ENCODE data around the gene WBP1L. TPM values are rescaled to one million over a fixed set of nuclear protein-coding genes. Genes with fewer than 3 reads are reported as not detected.
A peak's percentile ranks its signal among the peaks of the same experiment; 100 is the strongest.

The WBP1L gene
- total and polyA plus RNA-seq, 8 donors, result 15.1 to 140 (median 30.5) TPM

DNA sequence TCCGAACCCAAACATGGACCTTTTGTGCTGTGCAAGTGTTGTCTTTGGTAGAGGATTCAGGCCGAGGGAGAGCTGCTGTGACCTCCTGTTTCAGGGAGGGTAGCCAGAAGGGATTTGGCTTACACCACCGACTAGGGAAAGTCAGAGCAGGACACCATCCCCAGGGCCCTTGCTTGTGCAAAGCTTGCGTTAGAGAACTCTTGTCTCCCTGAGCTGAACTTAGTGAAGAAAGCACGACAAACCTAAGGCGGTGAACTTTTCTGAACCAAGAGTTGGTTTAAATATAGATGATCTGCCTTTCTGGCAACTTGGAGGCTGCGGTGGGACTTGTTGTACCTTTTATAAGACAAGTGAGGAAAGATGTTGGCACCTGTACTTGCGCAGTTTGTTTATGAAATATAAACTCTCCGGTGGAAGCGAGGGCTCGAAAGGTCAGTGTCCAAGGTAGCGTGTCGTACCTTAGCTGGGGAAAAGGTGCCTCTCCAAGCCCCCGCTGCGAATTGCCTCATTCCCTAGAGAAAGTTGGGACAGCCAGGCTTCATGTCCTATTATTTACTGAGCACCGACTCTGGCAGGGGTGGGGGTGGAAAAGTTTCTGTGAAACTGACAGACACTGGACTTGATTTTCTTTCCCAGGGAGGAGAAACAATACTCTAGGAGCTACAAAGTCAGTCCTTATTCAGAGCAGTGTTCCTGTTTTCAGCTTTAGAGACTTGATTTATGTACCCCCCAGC, 31.6 kb downstream of the WBP1L start:
- H3K4me1 ChIP-seq, result peaks cover 61 to 99% (median 84%) of the 10 kb centered on the region in 4 donors
- no peaks in the 10 kb centered on the region for H3K9me3 ChIP-seq
- TF ChIP-seq EP300 (IDR thresholded peaks at IDR 0.05) (peak; percentile 89), POLR2AphosphoS5 (IDR thresholded peaks at IDR 0.05) (peak; percentile 12 to 51 (median 47))
- TF ChIP-seq, protein P1, sequence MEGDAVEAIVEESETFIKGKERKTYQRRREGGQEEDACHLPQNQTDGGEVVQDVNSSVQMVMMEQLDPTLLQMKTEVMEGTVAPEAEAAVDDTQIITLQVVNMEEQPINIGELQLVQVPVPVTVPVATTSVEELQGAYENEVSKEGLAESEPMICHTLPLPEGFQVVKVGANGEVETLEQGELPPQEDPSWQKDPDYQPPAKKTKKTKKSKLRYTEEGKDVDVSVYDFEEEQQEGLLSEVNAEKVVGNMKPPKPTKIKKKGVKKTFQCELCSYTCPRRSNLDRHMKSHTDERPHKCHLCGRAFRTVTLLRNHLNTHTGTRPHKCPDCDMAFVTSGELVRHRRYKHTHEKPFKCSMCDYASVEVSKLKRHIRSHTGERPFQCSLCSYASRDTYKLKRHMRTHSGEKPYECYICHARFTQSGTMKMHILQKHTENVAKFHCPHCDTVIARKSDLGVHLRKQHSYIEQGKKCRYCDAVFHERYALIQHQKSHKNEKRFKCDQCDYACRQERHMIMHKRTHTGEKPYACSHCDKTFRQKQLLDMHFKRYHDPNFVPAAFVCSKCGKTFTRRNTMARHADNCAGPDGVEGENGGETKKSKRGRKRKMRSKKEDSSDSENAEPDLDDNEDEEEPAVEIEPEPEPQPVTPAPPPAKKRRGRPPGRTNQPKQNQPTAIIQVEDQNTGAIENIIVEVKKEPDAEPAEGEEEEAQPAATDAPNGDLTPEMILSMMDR (IDR thresholded peaks at IDR 0.05), result no peak
- 28 to 51% (median 39%) methylated on average over 15 to 16 of the region's 16 CpGs for WGBS, 5 donors
- no peaks in the 10 kb centered on the region for H3K27me3 ChIP-seq
- DNase-seq, result peak in 1 of 2 donors; percentile 53
- intact Hi-C loops (cut with DNase I; ENCODE audit: low total_unique reads), result no loop called here
- peak overlapping the region; percentile 60 to 92 (median 89) for H3K27ac ChIP-seq
- peak overlapping the region; percentile 23 to 40 (median 28) for H3K4me3 ChIP-seq
- no peaks in the 10 kb centered on the region for H3K36me3 ChIP-seq

DNA sequence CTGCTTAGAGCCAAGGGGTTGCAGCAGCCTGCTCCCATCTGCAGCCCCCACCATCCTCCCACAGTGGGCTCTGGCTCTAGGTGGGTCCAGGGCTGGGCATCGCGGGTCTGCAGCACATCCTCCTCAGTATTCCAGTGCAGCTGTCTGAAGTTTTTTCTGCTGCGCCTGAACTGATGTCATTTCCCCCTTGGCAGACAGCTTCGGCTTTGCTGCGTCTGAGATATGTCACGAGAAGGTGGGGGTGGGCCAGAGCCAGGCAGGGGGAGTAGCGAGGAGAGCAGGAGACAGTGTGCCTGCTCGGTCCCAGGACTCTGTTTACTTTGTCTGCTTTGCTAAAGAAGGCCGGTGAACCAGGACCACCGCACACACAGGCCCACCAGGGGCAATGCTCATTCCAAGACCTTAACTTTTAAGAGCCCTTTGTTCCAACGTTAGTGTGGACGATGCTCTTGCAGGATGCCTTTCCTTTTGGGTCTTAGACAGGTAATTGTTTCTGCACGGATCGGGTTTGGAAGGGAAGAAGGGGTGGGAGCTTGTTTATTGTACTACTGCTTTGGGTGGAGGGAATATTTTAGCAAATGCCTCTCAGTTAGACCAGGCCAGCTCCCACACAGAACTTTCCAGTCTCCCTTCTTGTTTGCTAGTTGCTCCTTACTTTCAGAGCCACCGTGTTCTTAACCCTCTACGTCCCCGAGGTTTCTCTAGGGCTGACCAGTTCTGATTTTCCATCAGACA, 32.4 kb downstream of the WBP1L start:
- Histone ChIP-seq H3K9me3 (no peaks in the 10 kb centered on the region), H3K4me1 (peaks cover 64 to 99% (median 84%) of the 10 kb centered on the region in 4 donors), H3K27ac (peak overlapping the region; percentile 60 to 92 (median 89)), H3K36me3 (no peaks in the 10 kb centered on the region), H3K27me3 (no peaks in the 10 kb centered on the region), H3K4me3 (peak overlapping the region; percentile 23 to 40 (median 28))
- DNase-seq, result peak; percentile 52 to 94
- TF ChIP-seq POLR2A (IDR thresholded peaks at IDR 0.05), result no peak
- TF ChIP-seq, protein P1 (IDR thresholded peaks at IDR 0.05), result no peak
- TF ChIP-seq EP300 (IDR thresholded peaks at IDR 0.05), result peak; percentile 69
- peak; percentile 43 to 75 (median 72) for TF ChIP-seq POLR2AphosphoS5 (IDR thresholded peaks at IDR 0.05)
- 5 to 28% (median 9%) methylated on average over 13 to 17 of the region's 17 CpGs for WGBS, 5 donors
- intact Hi-C loops (cut with DNase I; ENCODE audit: low total_unique reads), result no loop called here

DNA sequence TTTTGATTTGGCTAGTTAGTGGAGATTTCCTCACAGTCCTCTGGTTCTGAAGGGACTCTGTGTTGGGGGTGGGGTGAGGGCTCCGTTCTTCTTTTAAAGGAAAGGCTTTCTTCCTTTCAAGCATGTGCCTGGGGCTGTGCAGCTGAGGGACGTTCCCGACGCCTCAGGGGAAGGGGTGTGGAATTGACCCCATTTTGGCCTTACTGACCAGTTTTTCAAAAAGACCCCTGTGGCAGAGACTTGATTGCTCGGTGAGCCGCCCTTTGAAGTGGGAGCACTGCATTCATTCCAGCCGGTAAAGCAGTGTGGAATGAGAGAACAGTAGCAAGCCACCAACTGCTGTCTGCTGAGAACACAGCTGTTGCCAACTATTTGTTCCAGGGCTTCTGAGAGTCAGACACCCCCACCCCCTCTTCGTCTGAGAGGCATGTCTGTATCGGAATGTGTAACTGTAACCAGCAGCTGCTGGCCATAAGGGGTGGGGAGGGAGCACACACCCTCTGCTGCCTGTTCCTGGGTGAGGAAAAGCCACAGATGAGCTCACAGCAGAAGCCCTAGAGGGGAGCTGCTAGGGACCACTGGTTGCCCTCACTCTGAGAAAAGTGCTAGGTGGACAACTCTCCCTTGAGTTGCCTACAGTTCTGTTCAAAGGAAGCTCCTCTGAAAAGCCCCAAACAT, 33.2 kb downstream of the WBP1L start:
- Histone ChIP-seq H3K27ac (peak overlapping the region; percentile 60 to 92 (median 89)), H3K27me3 (no peaks in the 10 kb centered on the region), H3K4me1 (peaks cover 72 to 100% (median 91%) of the 10 kb centered on the region in 4 donors), H3K36me3 (no peaks in the 10 kb centered on the region), H3K9me3 (no peaks in the 10 kb centered on the region), H3K4me3 (peak overlapping the region; percentile 23 to 40 (median 28))
- 14 to 29% (median 14%) methylated on average over 9 of the region's 9 CpGs for WGBS, 5 donors
- intact Hi-C loops (cut with DNase I; ENCODE audit: low total_unique reads), result no loop called here
- peak; percentile 71 to 93 for DNase-seq
- TF ChIP-seq, protein P1 (IDR thresholded peaks at IDR 0.05), result no peak
- TF ChIP-seq POLR2AphosphoS5 (IDR thresholded peaks at IDR 0.05) (peak; percentile 68 to 94 (median 92)), EP300 (IDR thresholded peaks at IDR 0.05) (peak; percentile 89), POLR2A (IDR thresholded peaks at IDR 0.05) (no peak)

Measured in stomach (tissue), 9 donors.